Loucy (cell line): ENCODE data around the gene ABHD12.

ENCODE experiments used
- H2AFZ ChIP-seq: fragments of 200-600 bp; sonication (generic); 2 replicates; pipeline ENCODE4 v1.6.0; 2016; ENCODE audit warnings: antibody characterized with exemption, mild to moderate bottlenecking, low read length, moderate library complexity
- H3F3A ChIP-seq: fragments of 200-600 bp; 2 replicates; pipeline ENCODE4 v1.6.0; 2016; ENCODE audit warnings: antibody characterized with exemption, low read depth, mild to moderate bottlenecking
- H3K27me3 ChIP-seq: fragments of 200-600 bp; sonication (generic); 2 replicates; pipeline ENCODE4 v1.6.1; 2014; ENCODE audit warnings: low read length, mild to moderate bottlenecking; ENCODE audit not compliant: insufficient read depth, poor library complexity, severe bottlenecking
- H3K36me3 ChIP-seq: fragments of 200-600 bp; sonication (generic); 2 replicates; pipeline ENCODE4 v1.6.1; 2016; ENCODE audit warnings: low read length; ENCODE audit not compliant: insufficient read depth
- H3K4me1 ChIP-seq: fragments of 200-600 bp; sonication (generic); 2 replicates; pipeline ENCODE4 v1.5.1; 2014; ENCODE audit warnings: low read length, mild to moderate bottlenecking; ENCODE audit not compliant: insufficient read depth, poor library complexity, severe bottlenecking
- H3K4me2 ChIP-seq: fragments of 200-600 bp; sonication (generic); 2 replicates; pipeline ENCODE4 v1.6.0; 2014; ENCODE audit warnings: antibody characterized with exemption, low read length, low read depth, mild to moderate bottlenecking; ENCODE audit not compliant: poor library complexity, severe bottlenecking
- H3K4me3 ChIP-seq: fragments of 200-600 bp; sonication (generic); 2 replicates; pipeline ENCODE4 v1.5.1; 2014; ENCODE audit warnings: low read length, mild to moderate bottlenecking, mixed read lengths; ENCODE audit not compliant: poor library complexity, severe bottlenecking
- H3K79me2 ChIP-seq: fragments of 200-600 bp; sonication (generic); 2 replicates; pipeline ENCODE4 v1.6.1; 2014; ENCODE audit warnings: low read length; ENCODE audit not compliant: insufficient read depth
- H3K9ac ChIP-seq: fragments of 200-600 bp; sonication (generic); 2 replicates; pipeline ENCODE4 v1.6.0; 2014; ENCODE audit warnings: mild to moderate bottlenecking, low read depth, low read length, moderate library complexity; ENCODE audit not compliant: poor library complexity, severe bottlenecking
- H3K9me2 ChIP-seq: fragments of 200-600 bp; sonication (generic); replicated peaks from 2 replicates; pipeline ENCODE4 v1.6.1; 2016; ENCODE audit warnings: low read depth, low read length, mixed read lengths
- H3K9me3 ChIP-seq: fragments of 200-600 bp; sonication (generic); 2 replicates; pipeline ENCODE4 v1.6.1; 2014; ENCODE audit warnings: mild to moderate bottlenecking, antibody characterized with exemption, low read length, low read depth; ENCODE audit not compliant: insufficient read depth
- H4K20me1 ChIP-seq: fragments of 200-600 bp; sonication (generic); 2 replicates; pipeline ENCODE4 v1.6.0; 2014; ENCODE audit warnings: antibody characterized with exemption, low read length, mild to moderate bottlenecking; ENCODE audit not compliant: insufficient read depth, poor library complexity, severe bottlenecking
- CTCF ChIP-seq: fragments of 200-600 bp; sonication (generic); conservative IDR thresholded peaks from 2 replicates; pipeline ENCODE4 v1.5.1; 2014; ENCODE audit warnings: mild to moderate bottlenecking, antibody characterized with exemption, low read length
- EZH2phosphoT487 ChIP-seq: fragments of 200-600 bp; IDR thresholded peaks from 2 replicates; pipeline ENCODE4 v1.6.1; 2018; ENCODE audit warnings: antibody characterized with exemption, mild to moderate bottlenecking, moderate library complexity, borderline replicate concordance

Gene ABHD12

GRCh38 chr20:25297141-25297905, 93.3 kb downstream of the ABHD12 start:
- H3K4me3 ChIP-seq: no peak overlapping the region
- no peaks in the 10 kb centered on the region for H3F3A ChIP-seq

GRCh38 chr20:25296094-25297093, 94.2 kb downstream of the ABHD12 start:
- H3K27me3 ChIP-seq: no peaks in the 10 kb centered on the region
- no peaks in the 10 kb centered on the region for H3K4me1 ChIP-seq
- H3K9me2 ChIP-seq: no peaks in the 10 kb centered on the region
- no peak overlapping the region for H3K9ac ChIP-seq
- H2AFZ ChIP-seq: no peak overlapping the region
- H4K20me1 ChIP-seq: no peaks in the 10 kb centered on the region
- H3K4me3 ChIP-seq: no peak overlapping the region
- H3K36me3 ChIP-seq: peaks cover 25% of the 10 kb centered on the region; the same call in 1 of the 2 replicates
- no peaks in the 10 kb centered on the region for H3F3A ChIP-seq
- no peak overlapping the region for H3K4me2 ChIP-seq
- no peaks in the 10 kb centered on the region for H3K79me2 ChIP-seq
- H3K9me3 ChIP-seq: no peaks in the 10 kb centered on the region
- TF ChIP-seq EZH2phosphoT487 (no peak), CTCF (peak; percentile 65)

More at GRCh38 chr20:25297141-25297905, 93.3 kb downstream of the ABHD12 start:
- no peaks in the 10 kb centered on the region for H3K9me2 ChIP-seq
- peaks cover 30% of the 10 kb centered on the region; the same call in 1 of the 2 replicates for H3K36me3 ChIP-seq
- no peak overlapping the region for H3K9ac ChIP-seq
- no peaks in the 10 kb centered on the region for H4K20me1 ChIP-seq
- no peak overlapping the region for H2AFZ ChIP-seq
- no peaks in the 10 kb centered on the region for H3K4me1 ChIP-seq
- TF ChIP-seq EZH2phosphoT487: no peak
- TF ChIP-seq CTCF: no peak
- no peaks in the 10 kb centered on the region for H3K27me3 ChIP-seq
- H3K9me3 ChIP-seq: no peaks in the 10 kb centered on the region
- no peaks in the 10 kb centered on the region for H3K79me2 ChIP-seq
- no peak overlapping the region for H3K4me2 ChIP-seq

GRCh38 chr20:25295386-25296093, 95.1 kb downstream of the ABHD12 start:
- H3K4me3 ChIP-seq: no peak overlapping the region
- no peaks in the 10 kb centered on the region for H3K4me1 ChIP-seq
- H3K79me2 ChIP-seq: no peaks in the 10 kb centered on the region
- H3F3A ChIP-seq: no peaks in the 10 kb centered on the region
- no peaks in the 10 kb centered on the region for H3K9me2 ChIP-seq
- H4K20me1 ChIP-seq: no peaks in the 10 kb centered on the region
- H3K9ac ChIP-seq: no peak overlapping the region
- H3K27me3 ChIP-seq: no peaks in the 10 kb centered on the region
- TF ChIP-seq EZH2phosphoT487 (no peak), CTCF (no peak)
- no peak overlapping the region for H2AFZ ChIP-seq
- H3K36me3 ChIP-seq: peaks cover 18% of the 10 kb centered on the region; the same call in 1 of the 2 replicates
- no peak overlapping the region for H3K4me2 ChIP-seq
- no peaks in the 10 kb centered on the region for H3K9me3 ChIP-seq
